Glutamatergic neuron (in vitro differentiated cells): ENCODE results near the gene APC. TPM values are rescaled to one million over a fixed set of nuclear protein-coding genes. Genes with fewer than 3 reads are reported as not detected.
"Not testable (repeated sequence)": the region's sequence is repeated elsewhere in the genome, so short reads cannot be mapped to it uniquely, and the experiment has no call there.

Experiments
- DNase-seq: peaks from one replicate; pipeline ENCODE4 v3.0.0; 2022
- H3K27ac Mint-ChIP-seq: one replicate; pipeline ENCODE4 v1.8.0; 2020; ENCODE audit warnings: mild to moderate bottlenecking, mixed read lengths, inconsistent platforms; ENCODE audit not compliant: unreplicated experiment
- H3K27me3 Mint-ChIP-seq: one replicate; pipeline ENCODE4 v1.8.0; 2020; ENCODE audit warnings: mild to moderate bottlenecking, moderate library complexity, mixed read lengths, inconsistent platforms; ENCODE audit not compliant: unreplicated experiment
- H3K36me3 Mint-ChIP-seq: one replicate; pipeline ENCODE4 v1.8.0; 2020; ENCODE audit warnings: mild to moderate bottlenecking, mixed read lengths, inconsistent platforms; ENCODE audit not compliant: unreplicated experiment
- H3K4me1 Mint-ChIP-seq: one replicate; pipeline ENCODE4 v1.8.0; 2020; ENCODE audit warnings: mild to moderate bottlenecking, low read depth, mixed read lengths, inconsistent platforms; ENCODE audit not compliant: unreplicated experiment
- H3K4me3 Mint-ChIP-seq: one replicate; pipeline ENCODE4 v1.8.0; 2020; ENCODE audit warnings: mild to moderate bottlenecking, mixed read lengths, inconsistent platforms; ENCODE audit not compliant: unreplicated experiment
- H3K9me3 Mint-ChIP-seq: one replicate; pipeline ENCODE4 v1.8.0; 2020; ENCODE audit warnings: mild to moderate bottlenecking, moderate library complexity, mixed read lengths, inconsistent platforms; ENCODE audit not compliant: unreplicated experiment
- CTCF ChIP-seq: fragments of 200-600 bp; sonication (generic); IDR thresholded peaks from one replicate; pipeline ENCODE4 v1.5.0; 2021; ENCODE audit not compliant: partially characterized antibody, unreplicated experiment
- total RNA-seq: library from RNA; stranded (reverse); fragmentation: NEBNext Ultra II Directional; extraction: Animal tissue kit (Norgen Biotek cat#: 25700); gene quantifications from one replicate; pipeline ENCODE4 v1.2.1, GENCODE V29; 2021; ENCODE audit not compliant: unreplicated experiment

The APC gene
- total RNA-seq, 1 donor from 2014 or later: 136 TPM

DNA sequence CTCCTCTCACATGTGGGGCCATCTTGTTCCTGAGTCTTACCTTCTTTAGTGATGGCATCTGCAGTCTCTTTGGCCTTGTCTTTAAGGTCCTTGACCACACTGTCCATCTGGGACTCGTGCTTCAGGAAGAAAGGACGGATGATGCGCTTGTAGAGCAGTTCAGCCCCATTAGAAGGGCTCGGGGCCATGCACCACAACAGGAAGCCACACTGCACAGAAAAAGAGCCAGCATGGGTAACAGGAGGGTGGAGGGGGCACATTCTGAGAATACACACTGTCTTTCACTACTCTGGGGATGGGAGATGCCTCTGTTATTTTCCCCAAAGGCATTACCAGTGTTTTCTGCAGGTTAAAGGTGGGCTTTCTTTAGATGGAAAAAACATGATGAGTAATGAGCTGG, 149.3 kb downstream of the APC start:
- no peaks in the 10 kb centered on the region for H3K4me1 Mint-ChIP-seq
- no peak for DNase-seq
- TF ChIP-seq CTCF: no peak
- no peaks in the 10 kb centered on the region for H3K27me3 Mint-ChIP-seq
- H3K9me3 Mint-ChIP-seq: no peaks in the 10 kb centered on the region
- no peak overlapping the region for H3K4me3 Mint-ChIP-seq
- no peaks in the 10 kb centered on the region for H3K36me3 Mint-ChIP-seq
- H3K27ac Mint-ChIP-seq: no peak overlapping the region

DNA sequence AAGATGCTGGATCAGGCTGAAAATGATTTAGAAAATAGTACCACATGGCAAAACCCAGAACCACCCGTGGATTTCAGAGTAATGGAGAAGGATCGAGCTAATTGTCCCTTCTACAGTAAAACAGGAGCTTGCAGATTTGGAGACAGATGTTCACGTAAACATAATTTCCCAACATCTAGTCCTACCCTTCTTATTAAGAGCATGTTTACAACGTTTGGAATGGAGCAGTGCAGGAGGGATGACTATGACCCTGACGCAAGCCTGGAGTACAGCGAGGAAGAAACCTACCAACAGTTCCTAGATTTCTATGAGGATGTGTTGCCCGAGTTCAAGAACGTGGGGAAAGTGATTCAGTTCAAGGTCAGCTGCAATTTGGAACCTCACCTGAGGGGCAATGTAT, 154.4 kb downstream of the APC start:
- not testable (repeated sequence) for H3K9me3 Mint-ChIP-seq, H3K4me3 Mint-ChIP-seq, DNase-seq, H3K36me3 Mint-ChIP-seq, H3K4me1 Mint-ChIP-seq, H3K27me3 Mint-ChIP-seq
- H3K27ac Mint-ChIP-seq: peak overlapping the region; percentile 6

- Mint-ChIP-seq H3K27ac (no peak overlapping the region), H3K4me1 (no peaks in the 10 kb centered on the region), H3K27me3 (no peaks in the 10 kb centered on the region), H3K36me3 (no peaks in the 10 kb centered on the region), H3K4me3 (no peak overlapping the region), H3K9me3 (peaks cover 2% of the 10 kb centered on the region)
- DNase-seq: no peak
- TF ChIP-seq CTCF: no peak
Observed at GRCh38 chr5:112892776-112893175, 155.1 kb downstream of the APC start.

DNA sequence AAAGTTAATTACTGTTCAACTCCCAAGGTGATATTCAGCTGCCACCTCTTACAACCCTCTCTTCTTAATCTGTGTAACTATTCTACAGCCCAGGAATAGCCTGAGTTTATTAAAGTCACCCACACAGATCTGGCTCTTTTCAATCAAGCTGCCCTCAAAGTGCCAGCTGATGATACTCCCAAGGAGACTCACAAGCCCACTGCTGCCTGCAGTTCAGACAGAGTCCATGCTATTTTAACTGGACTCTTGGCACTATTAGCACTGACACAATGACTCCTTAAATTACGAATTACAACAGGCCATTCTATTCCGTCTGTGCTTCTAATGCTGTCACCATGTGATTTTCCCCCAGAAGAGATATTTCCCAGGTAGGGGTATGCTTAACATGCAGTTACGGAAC, 158.0 kb downstream of the APC start:
- no peak for TF ChIP-seq CTCF
- H3K27ac Mint-ChIP-seq: no peak overlapping the region

More for the DNA sequence above, 158.0 kb downstream of the APC start:
- Mint-ChIP-seq H3K4me1 (peaks cover 1% of the 10 kb centered on the region), H3K36me3 (no peaks in the 10 kb centered on the region), H3K9me3 (peaks cover 4% of the 10 kb centered on the region), H3K4me3 (no peak overlapping the region), H3K27me3 (no peaks in the 10 kb centered on the region)
- no peak for DNase-seq

Other genes starting within 250 kb of the APC start
- 54.8 TPM for gene SRP19, start 123.4 kb downstream of the APC start, total RNA-seq
- 108 TPM for gene REEP5, start 184.3 kb downstream of the APC start, total RNA-seq
- gene DCP2, start 238.9 kb downstream of the APC start, total RNA-seq: 117 TPM